ENCODE measurements around the gene LRRC59.

- TF ChIP-seq CTCF (IDR thresholded peaks at IDR 0.05; ENCODE audit: insufficient read depth, low read depth, low read length) (no peak), EZH2 (IDR thresholded peaks at IDR 0.05; ENCODE audit: insufficient read depth, low read length) (no peak)
Measured at GRCh38 chr17:50363217-50364060, 33.9 kb downstream of the LRRC59 start.
